Effector memory CD4-positive, alpha-beta T cell (primary cell): ENCODE results near the gene KIFC1.
A peak's percentile ranks its signal among the peaks of the same experiment; 100 is the strongest.

Source experiments
- DNase-seq, 3 donors: peaks; one replicate each; pipeline ENCODE4 v3.0.0-alpha.2; 2020
- H3K27ac ChIP-seq: 2 replicates; pipeline ENCODE4 v1.7.0; 2013; ENCODE audit warnings: mild to moderate bottlenecking, low read length, moderate library complexity; ENCODE audit not compliant: insufficient read depth, poor library complexity, severe bottlenecking
- H3K27me3 ChIP-seq: replicated peaks from 2 replicates; pipeline ENCODE4 v1.7.0; 2013; ENCODE audit warnings: mild to moderate bottlenecking, low read length; ENCODE audit not compliant: insufficient read depth, control insufficient read depth, poor library complexity, severe bottlenecking
- H3K36me3 ChIP-seq: 2 replicates; pipeline ENCODE4 v1.7.0; 2013; ENCODE audit warnings: mild to moderate bottlenecking, low read length, moderate library complexity; ENCODE audit not compliant: control insufficient read depth, insufficient read depth
- H3K4me1 ChIP-seq: 2 replicates; pipeline ENCODE4 v1.7.0; 2013; ENCODE audit warnings: low read length, mild to moderate bottlenecking; ENCODE audit not compliant: control insufficient read depth, insufficient read depth, poor library complexity, severe bottlenecking
- H3K4me3 ChIP-seq: 2 replicates; pipeline ENCODE4 v1.7.0; 2013; ENCODE audit warnings: low read length, low read depth, mild to moderate bottlenecking; ENCODE audit not compliant: insufficient read depth, poor library complexity, severe bottlenecking
- H3K9me3 ChIP-seq: 2 replicates; pipeline ENCODE4 v1.7.0; 2013; ENCODE audit warnings: mild to moderate bottlenecking, low read length, moderate library complexity; ENCODE audit not compliant: control insufficient read depth

Gene KIFC1

DNA sequence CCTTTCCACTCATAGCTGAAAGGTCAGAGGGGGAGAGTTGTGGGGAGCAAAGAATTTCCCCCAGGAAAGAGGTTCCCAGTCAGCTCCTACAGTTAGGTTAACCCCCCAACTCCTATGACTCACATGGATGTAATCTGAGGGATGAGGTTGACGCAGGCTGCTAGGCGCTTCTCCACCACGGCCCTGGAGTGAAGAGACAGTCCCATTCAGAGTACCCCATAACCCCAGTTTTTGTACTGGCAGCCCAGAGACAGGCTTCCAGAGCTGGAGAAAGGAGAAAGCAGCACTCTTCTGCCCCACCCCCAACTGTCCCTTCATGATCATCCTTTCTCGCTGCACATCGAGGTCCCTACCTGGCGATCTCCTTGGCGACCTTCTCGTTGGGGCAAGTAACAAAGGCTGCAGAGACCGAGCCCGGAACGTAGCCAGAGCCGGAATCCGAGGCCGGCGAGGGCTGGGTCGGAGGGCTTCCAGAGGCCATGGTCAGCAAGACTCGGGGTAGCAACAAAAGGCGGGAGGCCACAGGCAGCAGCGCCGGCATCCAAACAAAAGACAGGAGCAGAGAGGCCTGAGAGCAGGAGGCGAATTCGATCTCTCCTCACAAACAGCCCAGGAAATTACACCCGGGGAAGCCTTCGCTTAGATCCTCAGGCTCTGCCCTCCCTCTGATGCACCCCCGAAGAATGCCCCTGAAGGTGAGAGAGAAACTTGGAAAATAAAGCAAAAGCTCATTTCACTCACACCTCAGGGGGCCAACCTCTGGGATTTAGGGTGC is 25.7 kb downstream of the KIFC1 start:
- DNase-seq, result peak in 1 of 3 donors; percentile 24
- Histone ChIP-seq H3K36me3 (peaks cover 39% of the 10 kb centered on the region), H3K27me3 (no peaks in the 10 kb centered on the region), H3K4me3 (peak overlapping the region; percentile 63), H3K27ac (peak overlapping the region; percentile 95), H3K9me3 (no peaks in the 10 kb centered on the region), H3K4me1 (peaks cover 43% of the 10 kb centered on the region)

DNA sequence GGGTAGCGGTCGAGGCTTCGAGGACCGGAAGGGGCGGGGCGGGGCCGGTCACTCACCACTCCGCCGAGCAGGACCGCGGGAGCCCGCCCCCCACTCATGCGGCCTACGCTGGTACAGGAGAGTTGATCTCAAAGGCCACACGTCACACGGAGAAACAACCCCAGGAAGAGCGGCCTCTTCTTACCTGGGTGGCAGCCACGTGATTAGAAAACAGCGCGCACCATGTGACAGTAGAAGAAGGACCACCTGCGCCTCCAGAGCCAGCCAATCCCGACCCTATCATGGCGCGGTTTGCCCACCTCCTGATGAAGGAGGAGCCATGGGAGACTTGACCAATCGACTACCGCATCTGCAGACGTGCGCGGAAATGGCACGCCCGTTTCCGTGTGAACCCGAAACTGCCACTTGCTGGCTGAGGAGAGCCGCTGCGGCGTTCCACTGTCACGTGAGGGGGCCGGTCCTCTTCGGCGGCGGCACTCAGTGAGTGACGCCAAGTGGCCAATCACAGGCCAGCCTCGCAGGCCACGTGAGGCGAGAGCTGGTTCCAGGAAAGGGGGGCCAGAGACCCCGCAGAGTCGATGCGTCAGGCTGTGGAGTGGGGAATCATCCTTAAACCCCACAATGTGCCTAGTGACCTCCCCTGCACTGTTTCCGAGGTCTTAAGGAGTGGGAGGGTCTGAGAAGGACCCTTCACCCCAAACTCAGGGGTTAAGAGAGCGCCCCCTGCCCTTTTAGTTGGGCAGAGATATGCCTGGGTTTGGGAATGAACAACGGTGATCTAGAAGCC is 26.5 kb downstream of the KIFC1 start, which contains the start of gene CUTA:
TSS of gene CUTA (minus strand) at position 205 of the 787 bp plus-strand sequence. CDS start at position 98, 107 bp downstream.
- Histone ChIP-seq H3K36me3 (peaks cover 31% of the 10 kb centered on the region), H3K27me3 (no peaks in the 10 kb centered on the region), H3K4me1 (peaks cover 36% of the 10 kb centered on the region), H3K27ac (peak within 1 kb of the TSS; percentile 95), H3K4me3 (peak within 1 kb of the TSS; percentile 63), H3K9me3 (no peaks in the 10 kb centered on the region)
- peak; percentile 99 to 100 (median 99) for DNase-seq

DNA sequence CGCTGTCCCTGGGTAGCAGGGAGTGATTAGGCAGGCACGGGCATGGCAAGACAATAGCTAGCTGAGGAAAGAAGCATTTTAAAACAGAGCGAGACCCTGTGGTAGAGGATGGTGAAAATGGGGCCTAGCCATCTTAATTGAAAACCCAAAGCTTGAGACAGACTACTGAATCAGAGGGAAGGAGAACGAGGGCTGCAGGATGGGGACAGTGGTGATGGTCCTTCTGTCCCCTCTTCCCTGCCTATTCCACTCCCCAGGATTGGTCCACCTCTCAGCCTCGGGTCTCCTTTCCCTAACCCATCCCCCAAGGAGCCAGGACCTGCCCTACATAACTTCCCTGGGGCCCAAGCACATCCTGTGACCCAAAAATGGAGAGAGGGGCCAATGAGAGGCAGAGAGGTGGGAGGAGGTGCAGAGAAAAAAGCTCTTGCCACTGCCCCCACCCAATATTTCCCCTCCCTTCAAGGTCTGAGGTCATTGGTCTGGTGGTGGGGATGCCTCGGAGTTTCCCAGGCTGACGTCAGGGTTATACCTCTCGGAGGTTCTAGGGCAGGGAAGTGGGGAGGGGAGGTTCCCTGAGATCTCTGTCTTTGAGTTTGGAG is 27.2 kb downstream of the KIFC1 start:
- H3K27me3 ChIP-seq, result no peaks in the 10 kb centered on the region
- peak overlapping the region; percentile 31 for H3K4me3 ChIP-seq
- peak overlapping the region; percentile 94 for H3K27ac ChIP-seq
- H3K36me3 ChIP-seq, result peaks cover 24% of the 10 kb centered on the region
- H3K9me3 ChIP-seq, result no peaks in the 10 kb centered on the region
- DNase-seq, result peak; percentile 68 to 80 (median 76)
- H3K4me1 ChIP-seq, result peaks cover 33% of the 10 kb centered on the region

DNA sequence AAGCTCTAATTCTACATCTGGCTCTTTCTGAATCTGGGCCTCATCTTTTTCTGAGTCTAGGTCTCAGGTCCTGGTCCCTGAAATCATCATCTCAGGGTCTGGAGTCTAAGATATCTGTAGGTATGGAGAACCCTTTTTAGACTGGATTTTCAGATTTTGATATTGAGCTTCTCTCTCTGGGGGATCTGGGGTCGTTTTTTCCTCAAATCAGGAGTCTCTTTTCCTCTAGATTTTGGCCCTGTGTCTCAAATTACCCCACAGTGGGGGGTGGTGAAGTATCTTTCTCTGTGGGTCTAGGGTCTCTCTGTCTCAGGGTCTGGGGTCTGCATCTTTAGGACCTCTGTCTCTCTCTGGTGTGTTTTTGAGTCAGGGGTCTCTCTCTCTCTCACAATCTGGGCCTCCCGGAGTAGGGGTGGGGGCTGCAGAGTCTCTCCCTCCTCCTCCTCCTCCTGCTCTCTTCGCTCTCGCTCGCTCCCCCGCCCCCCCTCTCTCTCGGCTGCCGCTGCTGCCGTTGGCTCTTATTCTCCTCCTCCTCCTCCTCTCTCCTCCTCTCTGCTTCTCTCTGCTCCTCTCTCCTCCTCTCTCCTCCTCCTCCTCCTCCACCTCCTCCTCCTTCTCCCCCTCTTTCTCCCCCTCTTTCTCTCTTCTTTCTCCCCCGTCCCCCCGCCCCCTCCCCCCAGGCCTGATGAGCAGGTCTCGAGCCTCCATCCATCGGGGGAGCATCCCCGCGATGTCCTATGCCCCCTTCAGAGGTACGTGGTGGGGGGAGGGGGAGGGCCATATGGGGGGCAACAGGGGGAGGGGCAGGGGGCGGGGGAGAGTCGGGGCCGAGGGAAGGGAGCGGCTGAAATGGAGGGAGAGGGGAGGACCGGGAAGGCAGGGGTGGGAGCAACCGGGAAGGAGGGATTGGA is 28.2 kb downstream of the KIFC1 start, which contains the start of gene SYNGAP1:
TSS of gene SYNGAP1 (plus strand) at position 486 of the 911 bp plus-strand sequence. CDS start at position 686, 200 bp downstream.
- peaks cover 14% of the 10 kb centered on the region for H3K36me3 ChIP-seq
- peak within 1 kb of the TSS; percentile 15 for H3K4me3 ChIP-seq
- H3K27me3 ChIP-seq, result no peaks in the 10 kb centered on the region
- H3K9me3 ChIP-seq, result no peaks in the 10 kb centered on the region
- H3K27ac ChIP-seq, result peak within 1 kb of the TSS; percentile 94
- H3K4me1 ChIP-seq, result peaks cover 35% of the 10 kb centered on the region
- no peak for DNase-seq

DNA sequence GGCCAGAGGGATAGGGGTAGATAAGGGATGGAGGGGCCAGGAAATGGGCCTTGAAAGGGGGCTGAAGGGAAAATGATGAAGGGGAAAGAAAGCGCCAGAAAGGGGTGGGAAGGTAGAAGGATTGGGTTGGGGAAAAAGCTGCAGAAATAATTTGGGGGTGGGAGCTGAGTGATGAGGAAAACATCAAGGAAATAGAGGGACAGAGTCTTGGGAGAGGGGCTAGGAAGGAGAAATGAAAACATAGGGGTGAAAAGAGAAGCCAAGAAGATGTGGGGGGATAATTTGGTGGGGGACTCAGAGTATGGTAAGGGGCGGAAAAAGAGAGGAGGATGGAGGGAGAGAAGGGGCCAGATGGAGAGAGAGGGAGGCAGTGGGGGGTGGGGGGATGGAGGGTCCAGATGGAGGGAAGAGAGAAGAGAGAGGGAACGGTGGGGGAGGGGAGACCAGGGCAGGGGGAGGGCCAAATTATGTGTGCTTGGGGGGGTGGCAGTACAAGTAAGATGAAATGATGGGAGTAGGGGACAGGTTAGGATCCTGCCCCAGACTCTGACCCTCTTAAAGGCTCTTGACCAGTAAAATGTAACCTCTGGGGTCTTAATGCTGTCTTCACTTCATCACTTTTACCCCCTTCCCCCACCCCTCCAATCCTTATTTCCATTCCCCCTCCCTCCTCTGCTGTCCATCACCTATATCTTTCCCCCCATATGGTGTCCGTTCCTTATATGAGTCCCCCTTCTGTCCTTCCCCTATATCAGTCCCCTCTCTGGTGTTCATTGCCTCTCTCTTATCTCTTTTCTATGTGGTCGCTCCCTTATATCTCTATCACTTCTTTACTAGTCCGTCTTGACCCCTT is 29.1 kb downstream of the KIFC1 start:
- Histone ChIP-seq H3K4me1 (peaks cover 36% of the 10 kb centered on the region), H3K4me3 (no peak overlapping the region), H3K9me3 (no peaks in the 10 kb centered on the region), H3K27me3 (no peaks in the 10 kb centered on the region), H3K36me3 (peaks cover 5% of the 10 kb centered on the region), H3K27ac (no peak overlapping the region)
- DNase-seq, result no peak

DNA sequence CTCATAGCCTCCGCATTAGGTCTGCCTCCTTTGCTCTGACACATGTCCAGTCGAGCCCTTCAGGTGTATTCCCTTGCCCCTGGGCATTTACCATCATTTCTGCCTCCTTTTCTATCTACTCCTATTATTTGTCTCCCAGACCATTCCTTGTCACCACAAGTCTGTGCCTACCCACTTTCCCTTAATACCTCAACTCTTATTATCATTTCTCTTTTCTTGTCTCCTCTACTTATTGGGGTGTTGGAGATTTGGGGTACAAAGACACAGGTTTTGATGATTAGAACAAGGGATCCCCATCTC is 29.7 kb downstream of the KIFC1 start:
- Histone ChIP-seq H3K36me3 (no peaks in the 10 kb centered on the region), H3K4me1 (peaks cover 30% of the 10 kb centered on the region), H3K4me3 (no peak overlapping the region), H3K27ac (no peak overlapping the region), H3K27me3 (no peaks in the 10 kb centered on the region), H3K9me3 (no peaks in the 10 kb centered on the region)
- no peak for DNase-seq

DNA sequence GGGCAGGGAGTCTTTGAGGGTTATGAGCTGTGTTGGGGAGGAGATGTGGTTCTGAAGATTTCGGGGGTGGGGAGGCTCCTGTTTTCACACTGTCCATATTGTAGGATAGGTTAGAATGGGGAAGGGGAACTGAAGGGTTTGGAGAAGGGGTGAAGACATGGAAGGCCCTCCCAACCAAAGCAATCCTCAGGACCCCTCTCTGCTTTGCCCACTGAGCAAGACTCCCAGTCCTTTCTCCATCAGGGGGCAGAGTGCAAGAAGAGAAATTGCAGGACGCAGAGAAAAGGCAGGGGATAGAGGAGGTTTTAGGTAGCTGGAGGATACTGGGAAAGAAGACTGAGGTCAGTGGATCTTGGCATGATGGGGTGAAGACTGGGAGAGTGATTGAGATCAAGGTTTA is 32.2 kb downstream of the KIFC1 start:
- peaks cover 32% of the 10 kb centered on the region for H3K4me1 ChIP-seq
- DNase-seq, result no peak
- H3K9me3 ChIP-seq, result no peaks in the 10 kb centered on the region
- no peaks in the 10 kb centered on the region for H3K27me3 ChIP-seq
- H3K36me3 ChIP-seq, result no peaks in the 10 kb centered on the region
- no peak overlapping the region for H3K4me3 ChIP-seq
- H3K27ac ChIP-seq, result no peak overlapping the region

DNA sequence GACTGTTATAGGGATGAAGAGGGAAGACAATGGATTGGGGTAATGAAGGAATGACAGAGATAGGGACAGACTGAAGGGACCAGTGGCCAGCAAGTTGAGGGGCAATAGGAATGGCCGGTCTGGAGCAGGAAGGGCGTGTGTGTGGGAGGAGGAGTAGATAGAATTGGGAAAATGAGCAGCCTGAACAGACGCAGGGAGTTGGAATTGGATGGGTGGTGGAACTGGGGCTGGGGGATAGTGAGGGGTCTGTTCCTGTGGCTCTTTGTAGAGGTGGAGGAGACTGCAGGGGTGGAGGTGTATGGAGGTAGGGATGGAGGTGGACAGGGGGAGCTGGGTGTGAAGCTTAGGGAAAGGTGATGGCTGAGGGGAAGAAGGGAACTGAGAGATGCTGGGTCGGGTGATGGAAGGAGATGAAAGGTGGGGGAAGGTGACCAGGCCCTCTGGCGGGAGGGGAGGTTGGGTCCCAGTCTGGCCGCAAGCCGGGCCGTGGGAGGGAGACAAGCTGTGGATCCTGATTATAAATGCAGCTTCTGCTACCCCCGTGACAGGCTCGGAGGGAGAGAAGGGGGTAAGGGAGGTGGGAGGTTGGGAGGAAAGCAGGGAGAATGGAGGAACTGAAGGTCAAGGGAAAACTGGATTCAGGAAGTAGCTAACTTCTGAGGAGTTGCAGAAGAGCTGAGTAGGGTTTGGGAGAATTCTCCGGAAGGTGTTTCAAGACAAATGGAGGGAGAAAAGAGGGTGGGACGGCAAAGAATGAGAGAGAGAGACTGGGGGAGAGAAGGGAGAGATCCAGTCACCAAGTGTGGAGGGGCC is 33.4 kb downstream of the KIFC1 start:
- Histone ChIP-seq H3K27ac (peak overlapping the region; percentile 89), H3K4me1 (peaks cover 33% of the 10 kb centered on the region), H3K9me3 (no peaks in the 10 kb centered on the region), H3K4me3 (peak overlapping the region; percentile 53), H3K27me3 (no peaks in the 10 kb centered on the region), H3K36me3 (no peaks in the 10 kb centered on the region)
- DNase-seq, result no peak
